ENCODE measurements around the gene PIGZ.

The PIGZ gene

DNA sequence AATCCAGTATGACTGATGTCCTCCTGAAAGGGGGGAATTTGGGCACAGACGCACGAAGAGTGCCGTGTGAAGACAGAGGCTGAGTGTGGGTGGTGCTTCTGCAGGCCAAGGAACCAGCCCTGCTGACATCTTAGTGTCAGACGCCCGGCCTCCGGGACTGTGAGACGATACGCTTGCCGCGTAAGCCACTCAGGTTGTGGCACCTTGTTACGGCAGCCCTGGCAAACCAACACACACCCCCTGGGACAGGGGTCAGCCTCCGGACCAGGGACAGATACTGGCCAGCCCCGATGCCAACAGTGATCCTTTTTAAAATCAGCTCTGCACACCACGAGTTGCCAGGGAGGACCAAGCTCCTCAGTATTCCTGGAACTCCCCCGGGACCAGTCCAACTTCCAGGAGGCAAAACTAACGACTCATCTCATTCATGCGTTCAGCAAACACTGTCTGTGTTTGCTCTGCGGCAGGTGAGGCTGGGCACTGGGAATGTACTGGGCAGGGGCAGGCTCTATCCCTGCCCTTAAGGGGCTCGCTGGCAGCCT lies 21.2 kb upstream of the PIGZ start:
- intact Hi-C loops (cut with DNase I): no loop called here
- no peak for DNase-seq

DNA sequence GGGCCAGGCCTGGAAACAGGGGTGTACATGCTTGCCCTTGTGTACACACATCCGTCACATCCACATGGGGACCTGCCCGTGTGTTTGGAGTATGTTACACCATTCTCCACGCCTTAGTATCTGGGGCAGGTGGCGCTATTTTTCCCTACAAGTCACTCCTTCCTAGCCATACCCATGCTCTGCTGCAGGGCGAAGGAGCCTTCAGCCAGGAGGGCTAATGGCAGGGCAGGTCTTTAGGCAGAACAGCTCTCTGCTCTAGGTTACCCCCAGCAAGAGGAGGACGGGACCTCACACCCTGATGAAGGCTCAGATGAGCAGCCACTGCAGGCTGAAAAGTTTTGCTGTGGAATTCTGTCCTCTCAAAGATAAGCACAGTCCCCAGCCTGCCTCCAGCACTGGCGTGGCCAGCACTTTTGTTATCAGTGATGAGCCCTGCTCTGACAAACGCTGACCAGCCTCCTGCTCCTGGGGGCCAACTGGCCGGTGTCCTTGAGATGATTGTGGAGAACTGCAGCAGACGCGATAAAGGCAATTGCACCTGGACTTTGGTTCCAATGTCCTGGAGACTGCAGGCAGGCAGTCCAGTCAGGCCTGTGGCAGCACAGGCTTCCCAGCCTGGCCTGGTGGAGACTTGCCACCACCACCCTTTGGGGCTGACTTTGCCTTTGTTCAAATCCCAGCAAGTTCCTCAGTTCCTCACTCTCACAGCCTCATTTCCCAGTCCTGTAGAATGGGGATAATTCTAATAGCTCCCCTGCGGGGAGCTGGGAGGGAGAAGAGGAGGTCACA lies 19.8 kb upstream of the PIGZ start:
- DNase-seq: peak in 1 of 42 donors; percentile 18
- intact Hi-C loops (cut with DNase I): no loop called here

DNA sequence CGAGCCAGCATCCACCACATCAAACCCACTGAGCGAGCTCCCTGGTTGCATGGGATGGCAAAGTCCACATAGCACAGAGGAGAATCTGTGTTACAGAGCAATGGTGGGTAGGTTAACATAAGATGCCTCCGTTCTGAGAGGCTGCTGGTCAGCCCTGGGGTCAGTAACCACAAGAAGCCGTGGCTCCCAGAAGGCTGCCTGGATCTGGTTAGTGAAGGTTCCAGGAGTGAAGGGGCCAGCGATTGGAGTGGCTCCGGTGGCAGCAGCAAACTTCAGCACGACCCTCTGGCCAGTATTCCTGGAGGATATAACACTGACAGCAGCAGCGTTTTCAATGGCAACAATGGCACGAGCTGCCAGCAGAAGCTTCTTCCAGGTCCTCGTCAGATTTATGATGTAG lies 18.4 kb upstream of the PIGZ start:
- no peak for DNase-seq
- intact Hi-C loops (cut with DNase I): no loop called here

DNA sequence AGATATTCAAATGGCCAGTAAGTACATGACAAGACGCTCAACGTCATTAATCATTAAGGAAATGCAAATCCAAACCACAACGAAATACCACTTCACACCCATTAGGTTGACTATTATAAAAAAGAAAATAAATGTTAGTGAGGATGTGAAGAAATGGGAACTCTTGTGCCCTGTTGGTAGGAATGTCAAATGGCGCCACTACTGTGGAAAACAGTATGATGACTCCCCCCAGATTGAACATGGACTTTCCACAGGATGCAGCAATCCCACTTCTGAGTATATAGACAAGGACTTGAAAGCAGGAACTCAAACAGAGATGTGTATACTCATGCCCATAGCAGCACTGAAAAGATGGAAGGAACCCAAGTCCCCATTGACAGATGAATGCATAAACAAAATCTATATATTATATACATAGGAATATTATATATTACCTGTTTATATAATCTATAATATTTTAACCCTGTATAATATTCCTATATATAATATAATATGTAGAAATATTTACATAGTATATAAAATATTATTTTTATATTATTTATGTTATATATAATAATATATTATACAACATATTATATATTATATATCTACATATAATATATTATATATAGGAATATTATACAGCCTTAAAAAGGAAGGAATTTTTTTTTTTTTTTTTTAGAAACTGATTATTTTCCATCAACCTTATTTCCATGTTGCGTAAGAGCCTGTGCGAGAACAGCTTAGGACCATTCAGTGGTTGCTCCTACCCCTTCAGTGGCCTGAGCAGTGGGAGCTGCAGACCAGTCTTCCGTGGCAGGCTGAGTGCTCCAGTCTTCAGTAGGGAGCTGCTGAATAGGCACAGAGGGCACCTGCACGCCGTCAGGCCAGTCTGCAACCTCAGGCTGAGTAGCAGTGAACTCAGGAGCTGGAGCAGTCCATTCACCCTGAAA lies 17.6 kb upstream of the PIGZ start:
- intact Hi-C loops (cut with DNase I): no loop called here
- no peak for DNase-seq

DNA sequence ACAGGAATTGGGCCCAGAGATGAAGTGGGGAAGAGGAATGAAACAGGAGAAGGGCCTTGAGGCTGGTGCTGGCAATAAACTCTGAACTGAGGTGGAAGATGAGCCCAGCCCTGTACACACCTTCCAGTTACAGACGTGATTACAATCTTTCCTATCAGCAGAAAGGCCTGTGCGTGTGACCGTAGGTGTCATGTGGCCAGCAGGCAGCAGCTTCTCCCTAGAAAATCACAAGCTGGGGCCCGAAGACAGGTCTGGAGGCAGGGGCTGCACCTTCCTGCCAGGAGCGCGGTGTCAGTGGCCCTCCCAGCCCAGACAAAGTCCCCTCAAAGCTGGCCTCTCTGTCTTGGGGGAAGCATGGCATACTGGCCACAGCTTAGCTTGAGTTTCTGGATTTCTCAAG lies 16.7 kb upstream of the PIGZ start:
- DNase-seq: peak in 1 of 42 donors; percentile 23
- intact Hi-C loops (cut with DNase I): no loop called here

DNA sequence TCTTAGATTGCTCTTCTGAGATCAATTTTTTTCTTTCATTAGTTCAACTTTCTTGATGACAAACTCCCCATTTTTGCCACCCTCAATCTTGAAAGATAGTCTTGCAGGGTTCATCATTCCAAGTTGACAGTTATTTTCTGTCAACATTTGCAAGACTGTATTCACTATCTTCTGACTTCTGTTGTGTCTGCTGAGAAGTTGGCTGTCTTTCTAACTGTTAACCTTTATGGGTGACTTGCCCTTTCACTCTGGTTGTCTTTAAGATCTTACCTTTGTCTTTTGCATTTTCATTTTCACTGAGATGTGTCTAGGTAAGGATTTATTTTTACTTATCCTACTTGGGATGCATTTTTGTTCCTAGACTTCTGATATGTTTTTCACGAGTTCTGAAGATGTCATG lies 14.6 kb upstream of the PIGZ start:
- intact Hi-C loops (cut with DNase I): no loop called here

DNA sequence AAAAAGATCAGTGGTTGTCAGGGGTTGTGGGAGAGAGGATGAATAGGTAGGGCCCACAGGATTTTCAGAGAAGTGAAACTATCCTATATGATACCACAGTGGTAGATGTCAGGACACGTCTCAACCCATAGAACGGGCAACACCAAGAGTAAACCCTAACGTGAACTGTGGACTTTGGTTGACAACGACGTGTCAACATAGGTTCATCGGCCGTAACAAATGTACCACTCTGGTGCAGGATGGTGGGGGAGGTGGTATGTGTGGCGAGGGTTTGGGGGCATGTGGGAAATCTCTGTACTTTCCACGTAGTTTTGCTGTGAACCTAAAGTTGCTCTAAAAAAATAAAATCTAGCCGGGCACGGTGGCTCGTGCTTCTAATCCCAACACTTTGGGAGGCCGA lies 13.0 kb upstream of the PIGZ start:
- intact Hi-C loops (cut with DNase I): no loop called here
- DNase-seq: peak in 1 of 42 donors; percentile 13

More for the DNA sequence above, 14.6 kb upstream of the PIGZ start:
- no peak for DNase-seq

DNA sequence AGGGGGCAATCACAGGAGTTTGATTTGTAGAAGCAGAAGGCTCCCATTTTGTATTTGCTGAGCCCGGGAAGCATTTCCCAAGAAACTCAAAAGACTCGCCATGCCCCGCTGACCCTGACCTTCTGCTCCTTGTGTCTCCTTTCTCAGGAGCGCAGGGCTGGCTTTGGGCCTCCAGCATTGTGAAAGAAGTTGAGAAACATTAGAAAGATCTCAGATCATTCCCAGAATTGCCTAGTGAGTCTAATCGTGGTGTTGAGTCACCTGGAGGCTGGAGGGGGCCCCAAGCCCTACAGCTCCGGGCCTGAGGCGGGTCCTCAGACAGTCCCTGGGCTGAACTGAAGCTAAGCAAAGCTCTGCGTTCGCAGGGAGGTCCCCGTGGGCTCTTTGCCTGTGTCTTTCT lies 10.9 kb upstream of the PIGZ start:
- intact Hi-C loops (cut with DNase I): no loop called here
- no peak for DNase-seq

DNA sequence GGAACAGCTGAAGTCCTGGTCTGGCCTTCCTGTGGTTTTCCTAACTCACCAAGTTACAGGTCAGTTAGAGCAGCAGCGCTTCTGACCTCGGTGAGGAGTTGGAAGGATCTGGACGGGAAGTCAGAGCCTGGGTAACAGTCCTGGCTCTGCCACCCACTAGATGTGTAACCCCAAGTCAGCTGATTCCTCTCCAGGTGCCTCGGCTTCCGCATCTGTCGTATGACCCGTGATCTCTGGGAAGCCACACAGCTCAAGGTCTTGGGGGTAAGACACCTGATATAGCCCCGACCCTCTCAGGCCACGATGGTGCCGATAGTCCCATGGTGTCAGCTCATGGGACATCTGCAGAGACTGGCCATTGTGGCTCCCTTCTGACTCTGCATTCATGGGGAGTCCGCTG lies 8.3 kb upstream of the PIGZ start:
- no peak for DNase-seq
- intact Hi-C loops (cut with DNase I): no loop called here

DNA sequence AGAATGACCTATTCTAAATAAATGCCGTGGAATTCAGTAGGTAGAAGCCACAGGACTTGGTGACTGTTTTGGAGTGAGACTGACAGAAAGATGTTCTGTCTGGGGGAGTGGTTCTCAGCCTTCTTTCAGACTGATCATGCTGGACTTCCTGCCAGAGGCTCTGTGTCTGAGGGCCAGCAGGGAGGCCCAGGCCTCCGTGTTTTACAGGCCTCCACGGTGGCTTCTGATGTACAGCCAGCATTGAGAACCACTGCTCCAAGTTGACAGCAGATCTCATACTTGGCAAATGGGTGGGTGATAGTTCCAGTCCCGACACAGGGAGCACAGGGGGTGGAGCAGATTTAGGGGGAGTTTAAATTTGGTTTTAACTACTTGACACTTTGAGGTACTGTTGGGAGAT lies 6.7 kb upstream of the PIGZ start:
- intact Hi-C loops (cut with DNase I): no loop called here

DNA sequence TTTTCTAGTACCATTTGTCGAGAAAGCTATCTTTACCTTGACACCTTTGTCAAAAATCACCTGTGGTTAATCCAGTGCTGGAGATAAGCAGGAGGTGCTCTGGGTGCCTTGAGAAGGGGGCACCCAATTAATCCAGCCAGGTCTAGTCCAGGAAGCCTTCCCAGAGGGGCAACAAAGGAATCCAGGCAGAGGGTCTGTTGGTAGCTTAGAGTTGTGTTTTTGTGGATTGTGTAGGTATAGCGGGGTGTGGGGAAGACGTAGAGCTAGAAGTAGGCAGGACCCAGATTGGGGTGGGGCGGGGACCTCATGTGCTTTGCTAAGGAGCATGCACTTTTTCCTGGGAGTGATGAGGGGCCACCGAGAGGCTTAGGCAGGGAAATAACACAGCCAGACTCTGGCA lies 6.0 kb upstream of the PIGZ start:
- DNase-seq: no peak
- intact Hi-C loops (cut with DNase I): no loop called here

More for the DNA sequence above, 6.7 kb upstream of the PIGZ start:
- DNase-seq: no peak

DNA sequence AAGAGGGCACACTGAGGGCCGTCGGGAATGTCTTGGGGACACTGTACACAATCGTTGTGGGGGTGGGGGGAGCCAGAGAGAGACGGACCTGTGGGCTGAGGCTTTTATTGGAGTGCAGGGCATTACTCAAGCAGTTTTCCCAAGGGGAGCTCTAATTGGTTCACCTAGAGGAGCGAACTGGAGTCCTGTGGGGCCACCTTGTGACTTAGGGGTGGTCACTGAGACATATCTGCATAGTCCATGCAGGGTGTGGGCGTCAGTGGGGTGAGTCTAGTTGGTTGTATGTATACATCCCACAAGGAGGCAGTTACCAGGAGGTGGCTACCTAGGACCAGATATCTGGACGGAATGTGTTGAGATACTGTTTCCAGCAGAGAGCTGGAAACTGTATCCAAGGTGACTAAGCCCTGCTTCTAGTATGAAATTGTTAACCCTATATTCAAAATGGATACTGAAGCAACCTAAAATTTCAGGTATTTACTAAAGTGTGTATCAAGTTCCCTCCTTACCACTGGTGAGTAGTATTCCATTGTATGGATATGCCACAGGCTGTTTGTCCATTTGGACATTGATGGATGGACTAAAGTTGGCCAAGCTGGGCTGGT lies 2.6 kb upstream of the PIGZ start:
- intact Hi-C loops (cut with DNase I): no loop called here
- no peak for DNase-seq

DNA sequence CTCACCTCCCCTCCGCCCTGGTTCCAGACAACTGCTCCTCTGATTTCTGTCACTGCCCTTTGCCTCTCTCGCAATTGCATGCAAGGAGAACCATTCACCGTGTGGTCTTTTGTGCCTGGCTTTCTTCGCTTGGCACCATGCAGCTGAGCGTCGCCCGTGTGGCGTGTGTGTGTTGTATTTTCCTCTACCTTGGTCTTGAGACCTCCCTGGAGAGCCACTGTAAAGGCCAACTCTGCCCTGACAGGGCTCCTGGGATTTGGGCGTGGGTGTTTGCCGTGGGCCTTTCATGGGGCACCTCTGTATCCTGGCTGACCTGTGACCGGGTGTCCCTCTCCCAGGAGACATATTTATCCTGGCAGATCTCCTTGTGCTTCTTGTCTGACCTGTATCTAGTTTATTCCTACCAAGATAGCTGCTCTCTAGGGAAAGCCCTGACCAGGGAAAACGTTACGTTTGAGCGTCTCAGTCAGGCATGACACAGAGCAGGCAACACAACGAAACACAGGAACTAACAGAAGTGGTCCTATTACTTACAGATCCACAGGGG lies 2.0 kb upstream of the PIGZ start:
- intact Hi-C loops (cut with DNase I): no loop called here
- peak in 1 of 42 donors; percentile 42 for DNase-seq

DNA sequence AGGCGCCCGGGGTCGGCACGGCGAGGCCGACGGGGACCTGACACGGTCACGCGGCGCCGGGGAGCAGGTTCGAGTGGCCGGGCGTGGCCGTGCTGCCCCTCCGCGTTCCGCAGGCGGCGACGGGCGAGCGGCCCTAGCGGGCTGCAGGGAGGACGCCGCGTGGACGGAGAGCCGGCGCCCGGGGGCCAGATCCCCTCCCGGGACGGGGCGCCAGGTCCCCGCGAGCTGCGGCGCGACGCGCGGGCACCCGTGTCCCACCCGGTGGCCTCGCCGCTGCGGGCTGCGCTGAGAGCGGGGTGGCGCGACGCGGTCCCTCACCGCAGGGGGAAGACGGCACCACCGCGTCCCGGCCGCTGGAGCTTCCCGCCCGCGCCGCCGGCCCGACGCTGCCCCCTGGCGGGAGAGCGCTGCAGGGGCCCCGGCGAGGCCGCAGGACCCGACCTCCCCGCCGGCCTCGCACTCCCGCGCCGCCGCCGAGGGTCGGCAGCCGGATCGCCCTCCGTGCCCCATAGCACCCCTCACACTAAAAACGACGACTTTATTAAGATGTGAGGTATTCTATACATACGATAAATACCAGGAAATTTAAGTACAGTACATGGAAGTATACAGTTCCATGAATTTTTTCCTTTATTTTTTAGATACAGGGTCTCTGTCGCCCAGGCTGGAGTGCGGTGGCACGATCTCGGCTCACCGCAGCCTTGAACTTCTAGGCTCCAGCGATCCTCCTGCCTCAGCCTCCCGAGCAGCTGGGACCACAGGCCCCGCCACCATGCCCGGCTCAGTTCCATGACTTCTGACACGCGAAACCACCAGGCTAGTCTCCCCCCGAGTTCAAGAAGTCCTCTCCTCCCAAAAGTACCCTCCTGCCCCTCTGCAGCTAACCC lies 1.3 kb upstream of the PIGZ start:
- peak in 37 of 42 donors; percentile 31 to 84 (median 61) for DNase-seq
- intact Hi-C loops (cut with DNase I): no loop called here

DNA sequence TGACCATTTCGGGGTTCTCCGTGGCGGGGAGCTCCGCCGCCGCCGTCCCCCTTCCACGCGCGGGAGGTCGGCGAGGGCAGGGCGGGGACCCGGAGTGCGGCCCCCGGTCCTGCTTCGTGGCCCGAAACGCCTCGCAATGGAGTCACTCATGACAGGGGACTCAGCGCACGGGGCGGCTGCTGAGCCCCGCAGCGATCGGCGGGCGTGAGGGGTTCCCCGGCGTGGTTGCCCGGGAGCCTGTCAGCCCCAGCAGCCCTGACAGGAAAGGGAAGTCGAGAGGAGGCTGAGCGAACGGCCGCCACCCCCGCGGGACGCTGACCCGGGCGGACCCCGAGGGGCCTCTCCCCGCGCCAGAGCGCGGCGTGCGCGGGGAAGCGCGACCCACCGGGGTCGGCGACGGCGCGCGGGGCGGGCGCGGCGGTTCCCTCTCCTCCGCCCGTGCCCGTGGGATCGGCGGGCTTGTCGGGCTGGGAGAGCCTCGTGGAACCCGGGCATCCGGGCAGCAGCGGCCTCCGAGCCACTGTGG lies 564 bp upstream of the PIGZ start:
- intact Hi-C loops (cut with DNase I): no loop called here
- DNase-seq: peak in 23 of 42 donors; percentile 11 to 54 (median 25)

DNA sequence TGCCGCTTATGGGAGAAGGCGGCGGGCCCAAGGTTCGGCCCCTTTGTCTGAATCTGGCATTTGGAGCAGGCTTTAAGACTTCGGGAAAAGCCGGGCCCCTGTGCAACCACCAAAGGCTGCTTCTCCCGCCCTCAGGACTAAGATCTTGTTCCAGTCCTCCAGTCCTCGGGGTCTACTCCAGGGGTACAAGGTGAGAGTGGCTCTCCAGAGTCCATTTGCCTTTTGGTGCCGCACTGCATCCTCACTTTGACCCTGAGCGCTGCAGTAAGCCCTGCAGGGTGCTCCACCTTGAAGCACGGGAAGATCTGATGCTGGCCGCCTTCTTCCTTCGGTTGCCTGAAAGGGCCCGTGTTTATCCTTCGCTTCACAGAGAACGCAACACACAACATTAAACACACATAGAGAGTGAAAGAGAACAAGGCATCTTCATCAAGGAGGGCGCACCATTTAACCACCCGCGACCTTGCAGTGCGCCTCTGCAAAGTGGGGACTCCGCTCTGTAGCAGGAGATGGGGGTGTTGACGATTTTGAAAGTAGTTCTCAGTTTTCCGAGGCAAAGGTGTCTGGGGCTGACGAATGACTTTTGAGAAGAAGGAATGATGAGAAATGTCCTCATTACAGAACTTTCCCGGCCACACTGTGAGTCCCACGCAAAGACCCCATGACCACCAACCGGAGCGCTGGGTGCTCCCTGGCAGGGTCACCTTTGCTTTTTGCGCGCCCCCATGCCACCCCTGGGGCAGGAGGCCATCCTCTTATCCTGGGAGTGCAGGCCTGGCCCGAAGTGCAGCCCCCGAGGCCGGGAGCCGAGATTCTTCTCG lies 1.0 kb downstream of the PIGZ start:
- no peak for DNase-seq
- intact Hi-C loops (cut with DNase I): no loop called here

Data from head of caudate nucleus (tissue), 42 donors.